WTC11 (cell line): ENCODE measurements around the gene CCDC51. TPM values are rescaled to one million over a fixed set of nuclear protein-coding genes. Genes with fewer than 3 reads are reported as not detected.

Experiments used
- ATAC-seq: fragments of 200-7000 bp; cut with Tn5 transposase; 2 replicates; pipeline ENCODE4 v1.10.0; 2021; ENCODE audit warnings: mild to moderate bottlenecking, moderate library complexity
- CTCF ChIA-PET: fragments of 300-600 bp; sonication (Branson Sonifier 250); formaldehyde crosslinking; loops from one replicate; lab custom pipeline; 2021; ENCODE audit warnings: antibody characterized with exemption; lab: Charles Lee
- POLR2A ChIA-PET: fragments of 350-600 bp; sonication (Branson Sonifier 250); formaldehyde crosslinking; loops from one replicate; lab custom pipeline; 2021; ENCODE audit warnings: antibody characterized with exemption; lab: Charles Lee
- DNase-seq: peaks from one replicate; pipeline ENCODE4 v3.0.0; 2021; ENCODE audit warnings: low spot score
- H3K27ac Mint-ChIP-seq: 2 replicates; pipeline ENCODE4 v1.8.0; 2021; ENCODE audit warnings: mixed read lengths
- H3K27me3 Mint-ChIP-seq: 2 replicates; pipeline ENCODE4 v1.8.0; 2021; ENCODE audit warnings: low read depth, mild to moderate bottlenecking, moderate library complexity, mixed read lengths
- H3K36me3 Mint-ChIP-seq: 2 replicates; pipeline ENCODE4 v1.8.0; 2021; ENCODE audit warnings: mixed read lengths
- H3K4me1 Mint-ChIP-seq: 2 replicates; pipeline ENCODE4 v1.8.0; 2022; ENCODE audit warnings: mixed read lengths
- H3K4me3 Mint-ChIP-seq: 2 replicates; pipeline ENCODE4 v1.8.0; 2021; ENCODE audit warnings: mild to moderate bottlenecking, moderate library complexity, mixed read lengths
- H3K9me3 Mint-ChIP-seq: 2 replicates; pipeline ENCODE4 v1.8.0; 2021; ENCODE audit warnings: mixed read lengths
- ATF1 ChIP-seq: sonication (generic); formaldehyde crosslinking; IDR thresholded peaks from 2 replicates; pipeline ENCODE4 v1.8.1; 2023; ENCODE audit warnings: mild to moderate bottlenecking, moderate library complexity, missing genetic modification reagents
- ELF4 ChIP-seq: sonication (generic); formaldehyde crosslinking; IDR thresholded peaks from 2 replicates; pipeline ENCODE4 v1.8.1; 2022; ENCODE audit warnings: low read depth, mild to moderate bottlenecking, moderate library complexity, missing genetic modification reagents
- ERG ChIP-seq: fragments of 250-450 bp; sonication (Bioruptor Pico); IDR thresholded peaks from 2 replicates; pipeline ENCODE4 v1.8.0; 2021; ENCODE audit warnings: mild to moderate bottlenecking
- FOXP4 ChIP-seq: sonication (generic); formaldehyde crosslinking; IDR thresholded peaks from 2 replicates; pipeline ENCODE4 v1.8.0; 2022; ENCODE audit warnings: mild to moderate bottlenecking, missing genetic modification reagents
- HMGXB4 ChIP-seq: sonication (generic); formaldehyde crosslinking; IDR thresholded peaks from 2 replicates; pipeline ENCODE4 v1.8.1; 2023; ENCODE audit warnings: mild to moderate bottlenecking, moderate library complexity, missing genetic modification reagents
- MXD4 ChIP-seq: fragments of 250-450 bp; sonication (Bioruptor Pico); IDR thresholded peaks from 2 replicates; pipeline ENCODE4 v1.8.0; 2021; ENCODE audit warnings: mild to moderate bottlenecking, moderate library complexity, borderline replicate concordance
- NFATC4 ChIP-seq: fragments of 250-450 bp; sonication (Bioruptor Pico); IDR thresholded peaks from 2 replicates; pipeline ENCODE4 v1.9.0; 2021; ENCODE audit warnings: mild to moderate bottlenecking
- NR1H2 ChIP-seq: sonication (generic); formaldehyde crosslinking; IDR thresholded peaks from 2 replicates; pipeline ENCODE4 v1.9.0; 2021; ENCODE audit warnings: mild to moderate bottlenecking, moderate library complexity, missing genetic modification reagents
- SMAD4 ChIP-seq: sonication (generic); formaldehyde crosslinking; IDR thresholded peaks from 2 replicates; pipeline ENCODE4 v1.8.0; 2022; ENCODE audit warnings: mild to moderate bottlenecking, missing genetic modification reagents
- SOX15 ChIP-seq: fragments of 250-450 bp; sonication (Bioruptor Pico); IDR thresholded peaks from 2 replicates; pipeline ENCODE4 v1.9.0; 2021; ENCODE audit warnings: mild to moderate bottlenecking
- TP53 ChIP-seq: sonication (generic); formaldehyde crosslinking; IDR thresholded peaks from 2 replicates; pipeline ENCODE4 v1.8.1; 2023; ENCODE audit warnings: mild to moderate bottlenecking, missing genetic modification reagents
- ZNF263 ChIP-seq: sonication (generic); formaldehyde crosslinking; IDR thresholded peaks from 2 replicates; pipeline ENCODE4 v1.8.1; 2022; ENCODE audit warnings: low read depth, mild to moderate bottlenecking, moderate library complexity, missing genetic modification reagents
- ZNF423 ChIP-seq: fragments of 250-450 bp; sonication (Bioruptor Pico); IDR thresholded peaks from 2 replicates; pipeline ENCODE4 v2.1.2; 2022; ENCODE audit warnings: mild to moderate bottlenecking, moderate library complexity
- total RNA-seq: library from RNA; stranded (reverse); gene quantifications from 3 replicates; pipeline ENCODE4 v1.2.3, GENCODE V29; 2021
- TF ChIP-seq, protein P1 (sequence below): sonication (generic); formaldehyde crosslinking; IDR thresholded peaks from 2 replicates; pipeline ENCODE4 v1.8.1; 2022; ENCODE audit warnings: low read depth, missing genetic modification reagents, borderline replicate concordance
- TF ChIP-seq, protein P2 (sequence below): sonication (generic); formaldehyde crosslinking; conservative IDR thresholded peaks from 2 replicates; pipeline ENCODE4 v1.8.1; 2023; ENCODE audit warnings: mild to moderate bottlenecking, low read depth, missing genetic modification reagents, moderate library complexity
- TF ChIP-seq, protein P3 (sequence below): sonication (generic); formaldehyde crosslinking; IDR thresholded peaks from 2 replicates; pipeline ENCODE4 v1.8.0; 2023; ENCODE audit warnings: mild to moderate bottlenecking, missing genetic modification reagents
- TF ChIP-seq, protein P4 (sequence below): sonication (generic); formaldehyde crosslinking; IDR thresholded peaks from 2 replicates; pipeline ENCODE4 v1.8.1; 2022; ENCODE audit warnings: mild to moderate bottlenecking, moderate library complexity, missing genetic modification reagents
- TF ChIP-seq, protein P5 (sequence below): sonication (generic); formaldehyde crosslinking; IDR thresholded peaks from 2 replicates; pipeline ENCODE4 v1.8.1; 2022; ENCODE audit warnings: mild to moderate bottlenecking, missing genetic modification reagents, moderate library complexity, borderline replicate concordance

CCDC51 gene
- total RNA-seq, 1 experiment from 2014 or later = 25.1 TPM

GRCh38 chr3:48416091-48416505 is 23.8 kb downstream of the CCDC51 start:
- Mint-ChIP-seq H3K27ac (no peak overlapping the region), H3K36me3 (peaks cover 47% of the 10 kb centered on the region)

More at GRCh38 chr3:48416091-48416505, 23.8 kb downstream of the CCDC51 start:
- no peaks in the 10 kb centered on the region for H3K27me3 Mint-ChIP-seq
- no peaks in the 10 kb centered on the region for H3K9me3 Mint-ChIP-seq
- no peak overlapping the region for H3K4me3 Mint-ChIP-seq
- DNase-seq (no peak), ATAC-seq (no peak)
- ChIA-PET POLR2A (no interaction called here), CTCF (interaction anchor here (1.6 to 18.3 kb wide), 3 partner anchors 15 to 20 kb away, joined by 9 to 218 read pairs (median 14); no protein-coding TSS in a partner anchor)
- no peaks in the 10 kb centered on the region for H3K4me1 Mint-ChIP-seq
- TF ChIP-seq ZNF263 (CRISPR knock-in tag) (no peak), TP53 (CRISPR knock-in tag) (no peak), FOXP4 (CRISPR knock-in tag) (no peak), ZNF423 (CRISPR knock-in tag) (no peak), SOX15 (no peak), ERG (CRISPR knock-in tag) (no peak), NR1H2 (CRISPR knock-in tag) (no peak), NFATC4 (CRISPR knock-in tag) (no peak), ATF1 (CRISPR knock-in tag) (no peak), ELF4 (CRISPR knock-in tag) (no peak), SMAD4 (no peak), HMGXB4 (CRISPR knock-in tag) (no peak), MXD4 (no peak)
- TF ChIP-seq, protein P1, sequence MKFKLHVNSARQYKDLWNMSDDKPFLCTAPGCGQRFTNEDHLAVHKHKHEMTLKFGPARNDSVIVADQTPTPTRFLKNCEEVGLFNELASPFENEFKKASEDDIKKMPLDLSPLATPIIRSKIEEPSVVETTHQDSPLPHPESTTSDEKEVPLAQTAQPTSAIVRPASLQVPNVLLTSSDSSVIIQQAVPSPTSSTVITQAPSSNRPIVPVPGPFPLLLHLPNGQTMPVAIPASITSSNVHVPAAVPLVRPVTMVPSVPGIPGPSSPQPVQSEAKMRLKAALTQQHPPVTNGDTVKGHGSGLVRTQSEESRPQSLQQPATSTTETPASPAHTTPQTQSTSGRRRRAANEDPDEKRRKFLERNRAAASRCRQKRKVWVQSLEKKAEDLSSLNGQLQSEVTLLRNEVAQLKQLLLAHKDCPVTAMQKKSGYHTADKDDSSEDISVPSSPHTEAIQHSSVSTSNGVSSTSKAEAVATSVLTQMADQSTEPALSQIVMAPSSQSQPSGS (CRISPR knock-in tag) = no peak
- TF ChIP-seq, protein P2, sequence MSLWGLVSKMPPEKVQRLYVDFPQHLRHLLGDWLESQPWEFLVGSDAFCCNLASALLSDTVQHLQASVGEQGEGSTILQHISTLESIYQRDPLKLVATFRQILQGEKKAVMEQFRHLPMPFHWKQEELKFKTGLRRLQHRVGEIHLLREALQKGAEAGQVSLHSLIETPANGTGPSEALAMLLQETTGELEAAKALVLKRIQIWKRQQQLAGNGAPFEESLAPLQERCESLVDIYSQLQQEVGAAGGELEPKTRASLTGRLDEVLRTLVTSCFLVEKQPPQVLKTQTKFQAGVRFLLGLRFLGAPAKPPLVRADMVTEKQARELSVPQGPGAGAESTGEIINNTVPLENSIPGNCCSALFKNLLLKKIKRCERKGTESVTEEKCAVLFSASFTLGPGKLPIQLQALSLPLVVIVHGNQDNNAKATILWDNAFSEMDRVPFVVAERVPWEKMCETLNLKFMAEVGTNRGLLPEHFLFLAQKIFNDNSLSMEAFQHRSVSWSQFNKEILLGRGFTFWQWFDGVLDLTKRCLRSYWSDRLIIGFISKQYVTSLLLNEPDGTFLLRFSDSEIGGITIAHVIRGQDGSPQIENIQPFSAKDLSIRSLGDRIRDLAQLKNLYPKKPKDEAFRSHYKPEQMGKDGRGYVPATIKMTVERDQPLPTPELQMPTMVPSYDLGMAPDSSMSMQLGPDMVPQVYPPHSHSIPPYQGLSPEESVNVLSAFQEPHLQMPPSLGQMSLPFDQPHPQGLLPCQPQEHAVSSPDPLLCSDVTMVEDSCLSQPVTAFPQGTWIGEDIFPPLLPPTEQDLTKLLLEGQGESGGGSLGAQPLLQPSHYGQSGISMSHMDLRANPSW = no peak
- TF ChIP-seq, protein P3, sequence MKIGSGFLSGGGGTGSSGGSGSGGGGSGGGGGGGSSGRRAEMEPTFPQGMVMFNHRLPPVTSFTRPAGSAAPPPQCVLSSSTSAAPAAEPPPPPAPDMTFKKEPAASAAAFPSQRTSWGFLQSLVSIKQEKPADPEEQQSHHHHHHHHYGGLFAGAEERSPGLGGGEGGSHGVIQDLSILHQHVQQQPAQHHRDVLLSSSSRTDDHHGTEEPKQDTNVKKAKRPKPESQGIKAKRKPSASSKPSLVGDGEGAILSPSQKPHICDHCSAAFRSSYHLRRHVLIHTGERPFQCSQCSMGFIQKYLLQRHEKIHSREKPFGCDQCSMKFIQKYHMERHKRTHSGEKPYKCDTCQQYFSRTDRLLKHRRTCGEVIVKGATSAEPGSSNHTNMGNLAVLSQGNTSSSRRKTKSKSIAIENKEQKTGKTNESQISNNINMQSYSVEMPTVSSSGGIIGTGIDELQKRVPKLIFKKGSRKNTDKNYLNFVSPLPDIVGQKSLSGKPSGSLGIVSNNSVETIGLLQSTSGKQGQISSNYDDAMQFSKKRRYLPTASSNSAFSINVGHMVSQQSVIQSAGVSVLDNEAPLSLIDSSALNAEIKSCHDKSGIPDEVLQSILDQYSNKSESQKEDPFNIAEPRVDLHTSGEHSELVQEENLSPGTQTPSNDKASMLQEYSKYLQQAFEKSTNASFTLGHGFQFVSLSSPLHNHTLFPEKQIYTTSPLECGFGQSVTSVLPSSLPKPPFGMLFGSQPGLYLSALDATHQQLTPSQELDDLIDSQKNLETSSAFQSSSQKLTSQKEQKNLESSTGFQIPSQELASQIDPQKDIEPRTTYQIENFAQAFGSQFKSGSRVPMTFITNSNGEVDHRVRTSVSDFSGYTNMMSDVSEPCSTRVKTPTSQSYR (CRISPR knock-in tag) = no peak
- TF ChIP-seq, protein P4, sequence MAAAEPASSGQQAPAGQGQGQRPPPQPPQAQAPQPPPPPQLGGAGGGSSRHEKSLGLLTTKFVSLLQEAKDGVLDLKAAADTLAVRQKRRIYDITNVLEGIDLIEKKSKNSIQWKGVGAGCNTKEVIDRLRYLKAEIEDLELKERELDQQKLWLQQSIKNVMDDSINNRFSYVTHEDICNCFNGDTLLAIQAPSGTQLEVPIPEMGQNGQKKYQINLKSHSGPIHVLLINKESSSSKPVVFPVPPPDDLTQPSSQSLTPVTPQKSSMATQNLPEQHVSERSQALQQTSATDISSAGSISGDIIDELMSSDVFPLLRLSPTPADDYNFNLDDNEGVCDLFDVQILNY (CRISPR knock-in tag) = no peak
- TF ChIP-seq, protein P5, sequence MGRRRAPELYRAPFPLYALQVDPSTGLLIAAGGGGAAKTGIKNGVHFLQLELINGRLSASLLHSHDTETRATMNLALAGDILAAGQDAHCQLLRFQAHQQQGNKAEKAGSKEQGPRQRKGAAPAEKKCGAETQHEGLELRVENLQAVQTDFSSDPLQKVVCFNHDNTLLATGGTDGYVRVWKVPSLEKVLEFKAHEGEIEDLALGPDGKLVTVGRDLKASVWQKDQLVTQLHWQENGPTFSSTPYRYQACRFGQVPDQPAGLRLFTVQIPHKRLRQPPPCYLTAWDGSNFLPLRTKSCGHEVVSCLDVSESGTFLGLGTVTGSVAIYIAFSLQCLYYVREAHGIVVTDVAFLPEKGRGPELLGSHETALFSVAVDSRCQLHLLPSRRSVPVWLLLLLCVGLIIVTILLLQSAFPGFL = no peak
